ENCODE measurements around the gene HTATSF1. TPM values are rescaled to one million over a fixed set of nuclear protein-coding genes. Genes with fewer than 3 reads are reported as not detected.

Gene HTATSF1
- polyA plus RNA-seq, 3 donors: 1.9 to 20.5 (median 14.2) TPM

GRCh38 chrX:136464589-136464988 lies 32.8 kb upstream of the HTATSF1 start:
- no peak overlapping the region for H3K27ac ChIP-seq (ENCODE audit: low read depth in 1 of 2, low read length in 2 of 2)
- H3K9me3 Mint-ChIP-seq: peaks cover 0 to 7% (median 0%) of the 10 kb centered on the region in 7 donors
- H3K4me1 Mint-ChIP-seq: no peaks in the 10 kb centered on the region
- no peaks in the 10 kb centered on the region for H3K36me3 Mint-ChIP-seq
- H3K4me1 ChIP-seq (ENCODE audit: control insufficient read depth in 1 of 2, insufficient read depth in 2 of 2, low read length in 2 of 2): no peaks in the 10 kb centered on the region
- H3K4me2 ChIP-seq (replicated peaks; ENCODE audit: extremely low read depth, low read length, poor library complexity, severe bottlenecking): no peak overlapping the region
- peaks cover 0 to 13% (median 0%) of the 10 kb centered on the region in 3 donors for H3K27me3 Mint-ChIP-seq (ENCODE audit: low read depth in 3 of 3)
- H3K27ac Mint-ChIP-seq: no peak overlapping the region
- H3K4me3 Mint-ChIP-seq: no peak overlapping the region
- no peaks in the 10 kb centered on the region for H3K79me2 ChIP-seq (ENCODE audit: insufficient read depth, low read length)
- H2AFZ ChIP-seq (ENCODE audit: insufficient read depth, low read depth, low read length, poor library complexity, severe bottlenecking): no peak overlapping the region
- no peak overlapping the region for H3K4me3 ChIP-seq (replicated peaks in 1 of 3; ENCODE audit: low read depth in 2 of 3, low read length in 3 of 3)
- no peaks in the 10 kb centered on the region for H4K20me1 ChIP-seq (ENCODE audit: insufficient read depth, low read length)
- DNase-seq: no peak
- no peak overlapping the region for H3K9ac ChIP-seq (ENCODE audit: insufficient read depth, low read length, poor library complexity, severe bottlenecking)
- H3K9me3 ChIP-seq (replicated peaks in 1 of 2; ENCODE audit: control insufficient read depth in 1 of 2, insufficient read depth in 1 of 2, low read length in 2 of 2): no peaks in the 10 kb centered on the region
- no CpG with 5 or more reads among the region's 3 CpGs for WGBS (ENCODE audit: insufficient coverage)
- H3K27me3 ChIP-seq (ENCODE audit: control insufficient read depth in 2 of 2, insufficient read depth in 2 of 2, low read length in 2 of 2): no peaks in the 10 kb centered on the region
- TF ChIP-seq, protein P1, sequence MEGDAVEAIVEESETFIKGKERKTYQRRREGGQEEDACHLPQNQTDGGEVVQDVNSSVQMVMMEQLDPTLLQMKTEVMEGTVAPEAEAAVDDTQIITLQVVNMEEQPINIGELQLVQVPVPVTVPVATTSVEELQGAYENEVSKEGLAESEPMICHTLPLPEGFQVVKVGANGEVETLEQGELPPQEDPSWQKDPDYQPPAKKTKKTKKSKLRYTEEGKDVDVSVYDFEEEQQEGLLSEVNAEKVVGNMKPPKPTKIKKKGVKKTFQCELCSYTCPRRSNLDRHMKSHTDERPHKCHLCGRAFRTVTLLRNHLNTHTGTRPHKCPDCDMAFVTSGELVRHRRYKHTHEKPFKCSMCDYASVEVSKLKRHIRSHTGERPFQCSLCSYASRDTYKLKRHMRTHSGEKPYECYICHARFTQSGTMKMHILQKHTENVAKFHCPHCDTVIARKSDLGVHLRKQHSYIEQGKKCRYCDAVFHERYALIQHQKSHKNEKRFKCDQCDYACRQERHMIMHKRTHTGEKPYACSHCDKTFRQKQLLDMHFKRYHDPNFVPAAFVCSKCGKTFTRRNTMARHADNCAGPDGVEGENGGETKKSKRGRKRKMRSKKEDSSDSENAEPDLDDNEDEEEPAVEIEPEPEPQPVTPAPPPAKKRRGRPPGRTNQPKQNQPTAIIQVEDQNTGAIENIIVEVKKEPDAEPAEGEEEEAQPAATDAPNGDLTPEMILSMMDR (IDR thresholded peaks at IDR 0.05): no peak
- intact Hi-C loops (cut with micrococcal nuclease): no loop called here
- no peaks in the 10 kb centered on the region for H3K36me3 ChIP-seq (replicated peaks in 1 of 2; ENCODE audit: control insufficient read depth in 1 of 2, insufficient read depth in 2 of 2, low read length in 2 of 2)

DNA sequence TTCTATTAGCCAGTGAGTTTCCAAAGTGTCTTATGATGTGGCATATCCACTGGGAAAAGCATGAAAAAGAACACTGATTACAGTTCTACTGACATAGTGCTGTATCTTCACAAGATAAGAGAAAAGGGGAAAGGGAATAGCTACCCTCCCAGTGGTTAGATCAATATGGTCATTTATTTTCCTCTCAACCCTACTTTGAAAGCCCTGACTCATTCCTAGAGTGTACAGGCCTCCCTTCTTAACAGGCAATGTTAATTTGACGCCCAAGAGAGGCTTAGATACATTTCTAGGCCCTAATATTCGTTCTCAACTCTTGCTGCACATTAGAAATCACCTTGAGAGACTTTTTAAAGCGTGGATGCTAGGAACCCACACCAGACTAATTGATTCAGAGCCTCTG lies 30.1 kb upstream of the HTATSF1 start:
- no peaks in the 10 kb centered on the region for H3K79me2 ChIP-seq (ENCODE audit: insufficient read depth, low read length)
- H3K27ac Mint-ChIP-seq: no peak overlapping the region
- no peak for DNase-seq
- no peaks in the 10 kb centered on the region for H3K4me1 Mint-ChIP-seq
- no peaks in the 10 kb centered on the region for H3K36me3 ChIP-seq (replicated peaks in 1 of 2; ENCODE audit: control insufficient read depth in 1 of 2, insufficient read depth in 2 of 2, low read length in 2 of 2)
- intact Hi-C loops (cut with micrococcal nuclease): no loop called here
- H2AFZ ChIP-seq (ENCODE audit: insufficient read depth, low read depth, low read length, poor library complexity, severe bottlenecking): no peak overlapping the region
- no peak overlapping the region for H3K9ac ChIP-seq (ENCODE audit: insufficient read depth, low read length, poor library complexity, severe bottlenecking)
- H3K36me3 Mint-ChIP-seq: no peaks in the 10 kb centered on the region
- no peak overlapping the region for H3K4me2 ChIP-seq (replicated peaks; ENCODE audit: extremely low read depth, low read length, poor library complexity, severe bottlenecking)
- TF ChIP-seq, protein P1 (IDR thresholded peaks at IDR 0.05): no peak
- peaks cover 0 to 11% (median 0%) of the 10 kb centered on the region in 3 donors for H3K27me3 Mint-ChIP-seq (ENCODE audit: low read depth in 3 of 3)
- H3K27ac ChIP-seq (ENCODE audit: low read depth in 1 of 2, low read length in 2 of 2): no peak overlapping the region
- H3K4me3 Mint-ChIP-seq: no peak overlapping the region
- no peaks in the 10 kb centered on the region for H3K4me1 ChIP-seq (ENCODE audit: control insufficient read depth in 1 of 2, insufficient read depth in 2 of 2, low read length in 2 of 2)
- H3K27me3 ChIP-seq (ENCODE audit: control insufficient read depth in 2 of 2, insufficient read depth in 2 of 2, low read length in 2 of 2): no peaks in the 10 kb centered on the region
- peaks cover 2 to 7% (median 5%) of the 10 kb centered on the region in 7 donors for H3K9me3 Mint-ChIP-seq
- WGBS (ENCODE audit: insufficient coverage): 93% methylated on average over 3 of the region's 3 CpGs
- no peaks in the 10 kb centered on the region for H4K20me1 ChIP-seq (ENCODE audit: insufficient read depth, low read length)
- H3K4me3 ChIP-seq (replicated peaks in 1 of 3; ENCODE audit: low read depth in 2 of 3, low read length in 3 of 3): no peak overlapping the region
- H3K9me3 ChIP-seq (replicated peaks in 1 of 2; ENCODE audit: control insufficient read depth in 1 of 2, insufficient read depth in 1 of 2, low read length in 2 of 2): peaks cover 2 to 4% of the 10 kb centered on the region in 2 donors

Data from CD14-positive monocyte (primary cell).